Measurements from ENCODE around the gene NECTIN1.

NECTIN1 gene

DNA sequence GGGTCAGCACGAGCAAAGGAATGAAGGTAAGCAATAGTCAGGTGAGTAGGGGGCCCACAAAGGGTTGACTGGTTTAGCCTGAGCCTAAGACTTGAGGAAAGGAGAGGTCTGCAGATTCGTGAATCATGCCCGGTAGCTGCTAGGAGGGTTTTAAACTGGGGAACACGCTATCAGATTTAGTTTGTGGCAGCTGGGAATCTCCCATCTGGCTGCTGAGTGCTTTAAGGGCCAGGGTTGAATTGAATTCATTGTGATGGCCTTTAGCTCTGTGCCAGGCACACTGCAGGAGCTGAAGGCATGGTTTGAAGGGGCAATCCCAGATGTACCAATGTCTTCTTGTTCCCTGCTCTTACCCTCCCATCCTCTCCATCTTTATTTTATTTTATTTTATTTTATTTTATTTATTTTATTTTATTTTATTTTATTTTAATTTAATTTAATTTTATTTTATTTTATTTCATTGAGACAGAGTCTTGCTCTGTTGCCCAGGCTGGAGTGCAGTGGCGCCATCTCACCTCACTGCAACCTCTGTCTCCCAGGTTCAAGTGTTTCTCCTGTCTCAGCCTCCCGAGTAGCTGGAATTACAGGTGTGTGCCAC lies 1.9 kb upstream of the NECTIN1 start:
- DNase-seq (ENCODE audit: low read depth): no peak

DNA sequence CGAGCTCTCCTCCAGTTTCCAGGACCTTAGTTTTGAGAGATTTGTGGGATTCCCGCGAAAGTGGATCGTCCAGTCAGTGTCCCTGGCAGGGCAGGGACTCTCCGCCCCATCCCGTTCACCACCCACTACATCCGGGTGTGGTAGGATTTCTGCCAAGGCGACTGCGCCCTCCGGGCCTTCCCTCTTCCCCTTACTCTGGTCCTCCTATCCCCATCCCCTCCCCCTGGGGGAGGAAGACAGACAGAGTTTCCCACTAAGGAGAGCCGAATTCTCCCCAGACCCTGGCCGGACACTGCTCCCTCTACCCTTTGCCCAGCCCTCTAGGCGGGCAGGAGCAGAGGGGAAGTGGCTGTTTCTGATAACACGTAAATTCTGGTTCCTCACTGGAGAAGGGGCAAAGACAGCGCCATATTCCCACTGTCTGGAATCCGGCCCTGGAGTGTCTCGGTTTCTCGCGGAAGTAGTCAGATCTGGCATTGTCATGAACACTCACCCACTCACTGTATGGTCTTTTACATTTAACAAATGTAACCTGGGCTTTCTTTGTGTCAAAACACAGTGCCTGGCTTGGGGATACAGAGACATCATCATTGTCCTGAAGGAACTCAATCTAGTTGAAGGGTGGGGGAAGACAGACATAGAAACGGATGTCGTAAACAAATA lies 1.1 kb upstream of the NECTIN1 start:
- peak; percentile 32 for DNase-seq (ENCODE audit: low read depth)

DNA sequence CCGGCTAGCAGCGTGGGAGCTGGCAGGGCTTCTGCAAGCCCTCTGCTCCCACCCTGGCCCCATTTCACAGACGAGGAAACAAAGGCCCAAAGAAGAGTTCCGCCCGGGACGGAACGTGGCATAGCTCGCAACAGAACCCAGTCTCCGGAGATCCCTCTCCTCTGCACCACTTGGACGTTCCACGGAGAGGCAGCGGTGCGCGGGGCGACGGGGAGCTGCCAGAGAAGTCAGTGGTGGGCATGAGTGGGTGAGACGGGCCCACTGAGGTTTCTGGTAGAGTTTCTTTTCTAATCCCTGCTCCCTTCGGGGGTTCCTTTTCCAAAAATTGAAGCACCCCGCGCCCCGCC lies 554 bp upstream of the NECTIN1 start:
- no peak for DNase-seq (ENCODE audit: low read depth)

DNA sequence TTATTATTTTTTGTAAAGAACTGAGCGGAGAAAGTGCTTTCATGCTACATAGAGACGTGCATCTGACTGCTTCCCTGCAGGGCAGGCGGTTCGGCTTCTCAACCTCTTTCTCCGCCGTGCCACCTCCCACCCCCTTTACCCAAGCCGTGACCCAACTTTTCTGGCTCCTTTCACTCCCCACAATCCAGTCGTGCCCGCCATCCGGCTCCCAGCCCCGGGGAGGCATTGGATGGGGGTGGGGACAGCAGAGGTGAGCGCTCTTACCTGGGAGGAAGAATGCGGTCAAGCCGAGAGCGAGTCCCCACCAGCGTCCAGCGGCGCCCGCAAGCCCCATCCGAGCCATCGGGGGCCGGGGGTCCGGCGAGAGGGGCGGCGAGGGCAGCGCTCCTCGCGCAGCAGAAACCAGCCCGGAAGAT lies 781 bp downstream of the NECTIN1 start:
- no peak for DNase-seq (ENCODE audit: low read depth)

DNA sequence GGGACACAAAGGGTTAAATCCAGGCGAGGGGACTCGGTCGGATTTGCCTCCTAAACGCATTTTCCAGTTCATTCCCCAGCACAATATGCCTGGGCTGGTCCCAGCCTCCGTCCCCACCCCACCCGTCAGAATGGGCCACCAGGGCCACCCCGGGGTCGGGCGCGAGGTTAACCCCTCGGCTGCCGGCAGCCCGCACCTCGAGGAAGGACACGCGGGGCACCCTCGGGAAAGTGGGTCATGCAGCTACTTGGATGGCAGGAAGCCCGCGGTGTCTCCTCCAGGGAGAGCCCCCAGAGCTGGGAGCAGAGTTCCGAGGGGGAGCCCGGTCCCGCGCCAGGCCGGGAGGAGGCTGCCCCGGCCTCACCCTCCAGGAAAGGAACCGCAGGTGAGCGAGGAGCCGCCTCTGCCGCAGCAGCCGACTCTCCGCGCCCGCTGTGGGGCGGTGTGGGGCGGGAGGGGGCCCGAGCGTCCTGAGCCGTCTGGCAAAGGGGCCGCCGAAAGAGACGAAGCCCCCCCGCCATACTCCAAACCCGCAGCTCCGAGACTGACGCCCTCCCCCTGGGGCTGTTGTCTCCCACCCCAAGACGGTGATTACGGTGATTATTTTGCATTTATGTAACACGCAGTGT lies 1.4 kb downstream of the NECTIN1 start:
- DNase-seq (ENCODE audit: low read depth): no peak

DNA sequence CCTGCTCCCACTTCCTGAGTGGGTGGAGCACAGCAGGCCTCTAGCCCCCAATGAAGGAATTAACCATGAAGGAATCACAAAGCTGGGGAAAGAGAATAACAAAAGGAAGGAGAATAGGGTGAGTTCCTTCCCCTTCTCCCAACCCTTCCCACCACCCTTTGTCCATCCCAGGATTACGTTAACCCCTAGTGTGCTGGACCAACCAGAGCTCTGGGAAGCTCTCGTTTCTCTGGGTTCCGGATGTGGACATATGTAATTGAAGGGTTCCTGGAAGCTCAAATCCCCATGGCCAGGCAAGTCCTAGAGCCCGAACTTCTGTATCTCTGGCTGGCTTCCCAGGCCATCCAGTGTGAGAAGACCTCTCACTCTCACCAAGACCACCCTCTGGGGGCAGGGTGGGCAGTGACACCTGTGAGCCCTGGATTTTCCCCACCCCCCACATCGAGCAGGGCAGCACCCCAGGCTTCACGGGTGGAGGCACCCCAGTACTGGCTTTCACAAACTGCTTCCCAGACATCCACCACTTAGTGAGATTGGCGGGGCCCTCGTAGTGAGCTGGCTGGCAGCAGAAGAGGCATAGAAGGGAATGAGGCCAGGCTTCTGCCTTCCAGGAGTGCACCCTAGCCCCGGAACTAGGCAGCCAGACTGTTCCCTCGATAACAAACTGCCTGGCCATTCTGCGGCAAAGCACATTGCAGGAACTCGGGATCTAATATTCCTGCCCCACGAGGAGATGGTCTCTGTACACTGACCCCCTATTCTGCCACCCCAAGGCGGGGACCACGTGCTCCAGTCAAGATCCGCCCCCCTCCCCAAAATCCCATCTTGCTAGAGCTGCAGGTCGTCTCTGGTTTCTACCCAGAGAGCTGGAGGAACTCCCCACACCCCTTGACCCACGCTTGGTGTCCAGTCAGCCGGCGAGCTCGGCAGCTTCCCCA lies 2.1 kb downstream of the NECTIN1 start:
- no peak for DNase-seq (ENCODE audit: low read depth)

DNA sequence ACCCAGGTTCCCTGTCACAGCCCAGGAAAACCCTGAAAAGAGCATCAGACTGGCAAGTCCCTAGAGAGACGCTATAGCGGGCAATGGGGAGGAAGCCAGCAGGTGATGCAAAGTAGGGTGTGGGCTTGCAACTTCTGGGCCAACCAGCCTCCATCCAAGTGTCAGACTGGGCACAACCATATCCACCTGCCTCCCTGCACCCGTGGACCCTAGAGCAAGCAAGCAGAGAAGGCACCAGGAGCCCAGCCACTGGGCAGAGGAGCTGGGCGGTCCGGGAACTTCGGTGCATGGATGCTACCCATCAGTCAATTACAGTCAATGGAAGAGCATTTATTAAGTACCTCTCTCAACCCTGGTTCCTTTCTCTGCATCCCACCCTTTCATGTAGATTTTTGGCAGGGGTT lies 2.8 kb downstream of the NECTIN1 start:
- DNase-seq (ENCODE audit: low read depth): no peak

DNA sequence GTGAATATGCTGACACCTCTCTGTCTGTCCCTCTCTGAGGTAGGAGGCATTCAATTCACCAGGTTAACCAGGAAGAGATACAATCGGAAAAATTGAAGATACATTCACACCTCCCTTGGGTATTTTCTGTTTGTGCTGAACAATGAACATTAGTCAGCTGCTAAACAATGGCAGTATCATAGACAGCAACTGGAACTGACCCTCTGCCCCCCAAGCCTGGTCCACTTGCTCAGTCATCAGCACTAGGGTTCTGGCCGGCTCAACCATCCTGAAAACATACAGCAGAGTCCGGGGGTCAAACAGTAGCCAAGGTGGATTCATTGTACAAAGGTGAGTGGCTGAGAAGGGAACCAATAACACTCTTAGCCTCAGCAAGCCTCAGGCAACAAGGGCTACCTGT lies 4.0 kb downstream of the NECTIN1 start:
- no peak for DNase-seq (ENCODE audit: low read depth)

DNA sequence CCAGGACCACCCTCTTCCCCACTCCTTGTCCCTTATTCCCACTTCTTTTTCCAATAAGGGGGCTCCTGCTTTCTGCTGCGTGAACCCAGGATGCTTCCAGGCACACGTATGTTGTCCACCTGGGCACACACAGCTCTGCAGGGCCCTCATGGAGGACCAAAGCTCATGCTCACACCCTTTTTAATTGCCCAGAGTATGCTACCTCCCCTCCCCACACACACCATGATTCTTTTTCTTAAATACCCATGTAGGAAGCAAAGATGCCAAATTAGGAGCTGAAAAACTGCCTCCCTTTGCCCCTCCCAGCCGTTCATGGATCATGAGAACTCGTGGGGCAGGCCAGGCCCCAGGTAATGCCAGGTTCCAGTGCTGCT lies 5.1 kb downstream of the NECTIN1 start:
- no peak for DNase-seq (ENCODE audit: low read depth)

DNA sequence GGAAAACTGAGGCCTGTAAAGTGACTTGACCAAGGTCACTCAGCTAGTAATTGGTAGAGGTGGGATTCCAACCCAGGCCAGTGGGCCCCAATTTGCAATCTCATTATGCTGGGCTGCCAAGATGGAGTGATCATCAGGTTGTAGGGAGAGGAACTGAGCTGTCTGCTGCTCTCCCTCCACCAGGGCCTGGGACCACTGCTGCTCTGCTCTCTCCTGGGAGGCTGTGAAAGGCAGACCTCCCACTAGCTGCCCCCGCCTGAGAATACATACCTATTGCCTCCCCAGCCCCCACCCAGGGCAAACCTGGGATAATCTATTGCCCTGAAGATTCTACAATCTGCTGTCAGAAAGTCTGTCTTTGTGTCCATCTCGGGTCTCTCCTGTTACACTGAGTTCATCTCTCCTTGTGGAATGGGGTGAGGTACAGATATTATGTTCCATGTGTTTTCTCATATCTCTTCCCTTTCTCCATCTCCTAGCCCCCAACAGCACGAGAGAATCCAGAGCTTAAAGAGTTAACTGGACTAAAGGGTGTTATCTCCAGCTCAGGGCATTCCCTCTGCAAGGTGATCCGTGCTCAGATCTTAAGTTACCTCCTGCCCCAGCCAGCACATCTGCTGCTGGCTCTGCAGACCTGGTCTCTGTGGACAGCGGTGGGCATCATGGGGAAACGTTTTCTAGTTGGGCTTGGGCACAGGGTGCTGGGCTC lies 5.6 kb downstream of the NECTIN1 start:
- no peak for DNase-seq (ENCODE audit: low read depth)

DNA sequence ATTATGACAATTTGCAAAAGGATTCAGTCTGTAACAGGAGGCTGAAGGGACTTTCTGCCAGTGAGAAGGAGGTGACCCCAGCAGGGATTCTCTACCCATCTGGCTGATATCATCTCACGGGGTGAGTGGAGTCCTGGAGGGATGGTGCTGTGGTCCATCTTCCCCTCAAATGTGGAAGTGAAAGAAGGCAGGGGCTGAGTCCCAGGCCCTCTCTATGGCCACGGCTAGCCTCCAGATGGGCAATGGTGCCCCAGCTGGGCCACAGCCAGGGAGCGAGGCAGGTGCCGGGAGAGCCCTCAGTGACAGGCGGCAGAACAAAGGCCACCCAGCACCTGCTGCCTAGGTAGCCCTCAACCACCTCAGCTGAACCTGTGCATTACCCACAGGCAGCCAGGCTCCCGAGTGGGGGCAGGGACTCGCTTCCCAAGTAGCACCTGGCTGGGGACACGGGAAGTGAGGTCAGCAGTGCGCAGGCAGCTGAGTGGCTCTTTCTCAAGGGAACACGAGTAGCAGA lies 6.7 kb downstream of the NECTIN1 start:
- no peak for DNase-seq (ENCODE audit: low read depth)

DNA sequence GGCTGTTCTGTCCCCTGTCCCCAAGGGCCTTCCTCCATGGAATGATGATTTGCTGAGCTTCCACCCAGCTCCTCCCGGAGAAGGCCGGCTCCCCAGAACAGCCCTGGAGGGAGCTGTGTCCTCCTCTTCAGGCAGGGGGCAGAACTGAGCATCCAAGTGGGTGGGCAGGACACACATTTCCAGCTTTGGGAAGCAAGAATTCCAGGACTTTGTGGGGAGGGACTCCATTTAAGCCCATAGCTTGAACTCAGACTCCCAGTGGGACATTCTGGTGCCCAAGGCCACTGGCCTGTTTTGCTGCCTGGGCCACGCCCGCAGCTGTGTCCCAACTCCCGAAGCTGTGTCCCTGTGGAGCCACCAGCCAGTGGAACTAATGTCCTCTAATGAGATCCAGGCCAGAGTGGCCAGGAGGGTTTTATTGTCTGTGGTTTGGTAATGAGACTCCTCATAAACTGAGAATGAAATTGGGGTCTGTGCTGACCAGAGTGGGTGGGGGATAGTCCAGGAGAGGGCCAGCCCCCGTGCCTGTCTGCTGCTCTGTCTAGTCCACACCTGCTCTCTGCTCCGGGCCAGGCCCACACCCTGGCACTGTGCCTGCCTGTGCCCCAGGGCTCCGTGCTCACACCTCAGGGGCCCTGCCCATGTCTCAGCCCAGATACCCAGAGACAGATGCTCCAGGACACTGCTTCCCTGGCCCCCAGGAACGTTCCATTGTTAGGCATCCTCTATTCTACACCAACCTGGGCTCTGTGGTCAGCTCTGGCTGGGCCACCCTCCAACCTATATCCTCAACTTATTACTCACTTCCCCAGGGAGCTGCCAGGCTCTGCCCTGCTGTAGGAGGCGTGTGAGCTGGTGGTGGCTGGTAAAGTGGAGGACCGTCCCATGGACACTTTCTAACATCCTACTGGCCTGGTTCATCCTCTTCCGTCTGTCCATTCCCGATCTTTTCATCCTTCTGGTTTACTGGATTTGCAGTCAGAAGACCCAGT lies 7.6 kb downstream of the NECTIN1 start:
- no peak for DNase-seq (ENCODE audit: low read depth)

DNA sequence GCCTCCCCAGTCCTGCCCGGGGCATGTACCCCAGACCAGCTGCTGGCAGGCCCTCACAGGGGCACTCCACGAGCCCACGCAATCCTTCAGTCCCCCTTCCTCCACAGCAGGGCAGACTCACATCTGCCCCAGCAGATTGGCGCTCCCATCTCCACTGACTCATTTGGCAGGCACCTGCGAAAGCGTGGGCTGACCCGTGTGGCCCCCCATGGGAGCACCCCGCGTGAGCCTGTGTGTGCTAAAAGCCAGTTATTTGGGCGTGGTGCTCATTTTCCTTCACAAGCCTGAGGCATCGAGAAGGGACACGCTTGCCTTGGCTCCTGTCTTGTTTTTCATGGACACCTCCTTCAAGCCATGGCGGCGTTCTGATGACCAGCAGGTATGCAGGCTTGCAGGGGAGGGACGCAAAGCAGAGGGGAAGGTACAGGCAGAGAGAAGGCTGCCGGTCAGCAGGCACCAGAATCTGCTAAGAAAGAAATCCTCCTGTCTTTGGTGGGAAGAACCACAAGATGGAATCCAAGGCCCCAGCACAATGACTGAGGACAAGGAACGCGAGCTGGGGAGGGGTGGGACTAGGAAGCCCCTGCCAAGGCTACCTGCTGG lies 8.6 kb downstream of the NECTIN1 start:
- no peak for DNase-seq (ENCODE audit: low read depth)

DNA sequence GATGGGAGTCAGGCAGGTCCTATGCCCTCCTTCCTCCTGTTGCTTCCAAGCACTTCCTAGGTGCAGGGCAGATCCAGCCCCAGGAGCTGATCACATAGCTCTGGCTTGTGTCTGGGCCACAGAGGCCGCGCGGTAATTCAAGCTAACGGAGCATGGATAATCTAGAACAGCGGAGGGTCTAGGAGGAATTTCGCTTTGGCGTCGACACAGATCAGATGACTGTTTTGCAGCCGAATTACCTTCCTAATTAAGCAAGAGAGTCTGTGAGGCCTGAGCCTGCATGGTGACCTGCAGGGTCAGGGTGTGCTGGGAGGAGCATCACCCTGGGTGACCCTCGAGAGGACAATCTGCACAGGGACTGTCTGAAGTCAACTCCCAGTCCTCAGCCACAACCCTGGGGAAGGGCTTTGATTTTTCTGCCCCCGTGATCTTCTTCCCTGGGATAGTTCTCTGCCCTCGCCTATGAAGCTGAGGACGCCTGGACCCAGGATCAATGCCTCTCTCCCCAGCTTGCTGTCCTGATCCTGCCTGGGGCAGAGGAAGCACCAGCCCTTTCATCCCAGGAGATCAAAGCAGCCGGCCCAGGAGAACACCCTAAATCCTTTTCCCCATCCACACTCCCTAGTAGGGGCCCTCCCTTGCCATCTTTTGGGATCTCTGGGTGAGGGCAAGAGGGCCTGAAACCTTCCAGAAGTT lies 11.0 kb downstream of the NECTIN1 start:
- no peak for DNase-seq (ENCODE audit: low read depth)

DNA sequence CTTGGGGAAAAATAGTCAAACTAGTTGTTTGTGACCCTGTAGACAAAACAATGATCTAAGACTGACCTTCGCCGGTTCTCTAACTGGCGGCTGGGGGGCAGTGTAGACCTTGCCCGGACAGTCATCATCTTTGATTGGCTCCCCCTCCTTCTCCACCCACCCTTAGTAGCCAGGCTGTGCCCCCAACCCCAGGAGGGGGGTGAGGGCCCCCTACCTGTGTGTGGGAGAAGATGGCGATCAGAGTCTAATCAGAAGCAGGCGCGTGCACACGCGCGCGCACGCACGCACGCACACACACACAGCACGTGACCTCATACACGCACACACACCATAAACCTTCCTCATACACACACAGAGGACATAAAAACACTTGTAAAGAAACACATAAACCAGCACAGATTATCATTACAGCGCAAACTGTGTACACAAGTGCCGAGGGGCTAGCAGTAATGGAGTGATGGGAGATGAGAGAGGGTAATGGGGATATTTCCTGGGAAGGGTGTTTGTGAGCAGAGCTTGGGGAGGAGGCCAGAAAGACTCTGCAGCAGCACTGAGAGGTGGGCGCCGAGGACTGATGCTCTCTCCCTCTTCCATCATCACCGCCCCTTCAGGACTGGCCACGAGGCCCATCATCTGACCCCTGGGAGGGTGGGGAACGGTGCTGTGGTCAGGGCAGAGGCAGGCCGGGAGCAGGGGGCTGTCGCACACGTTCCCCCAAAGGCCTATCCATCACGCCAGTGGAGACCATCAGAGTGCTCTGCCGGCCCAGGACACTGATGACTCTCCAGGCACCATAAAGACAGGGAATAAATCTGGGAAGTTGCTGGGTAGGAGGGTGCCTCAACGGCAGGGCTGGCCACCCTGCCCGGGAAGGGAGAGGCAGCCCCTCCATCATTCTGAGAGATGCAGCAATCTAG lies 12.2 kb downstream of the NECTIN1 start:
- DNase-seq (ENCODE audit: low read depth): no peak

DNA sequence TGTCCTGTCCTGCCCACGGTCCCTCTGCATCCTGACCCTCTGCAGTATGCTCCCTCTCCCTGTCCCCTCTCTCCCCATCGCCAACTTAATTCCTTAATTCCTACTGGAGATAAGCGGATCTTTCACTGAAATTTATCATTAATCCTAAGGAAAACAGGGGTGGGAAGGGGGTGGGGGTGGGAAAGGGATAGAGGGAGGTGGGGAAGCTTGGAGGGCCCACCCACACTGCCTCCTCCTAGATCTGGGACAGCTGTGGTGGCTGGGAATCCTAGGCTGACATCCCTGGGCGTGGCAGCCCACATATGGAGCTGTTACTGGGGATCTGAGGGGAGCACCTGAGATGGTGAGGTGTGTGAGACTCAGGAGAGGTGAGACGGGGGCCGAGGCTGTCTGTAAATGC lies 14.4 kb downstream of the NECTIN1 start:
- DNase-seq (ENCODE audit: low read depth): no peak

DNA sequence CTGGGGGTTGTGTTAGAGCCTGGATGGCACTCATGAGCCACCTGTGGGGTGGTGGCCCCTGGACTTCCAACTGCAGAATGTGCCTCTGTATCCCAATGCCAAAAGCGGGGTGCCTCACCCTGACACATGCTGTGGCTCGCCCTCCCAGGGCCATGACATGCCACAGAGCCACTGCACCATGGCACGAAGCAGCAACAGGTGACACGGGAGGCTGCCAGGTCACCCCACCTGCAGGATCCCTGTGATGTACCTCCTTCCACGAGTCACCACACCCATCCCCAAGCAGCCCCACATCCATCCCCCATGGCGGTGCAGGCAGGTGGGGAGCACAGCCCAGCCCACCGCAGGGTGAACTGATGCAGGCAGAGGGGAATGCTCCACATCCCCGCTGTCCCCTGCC lies 14.8 kb downstream of the NECTIN1 start:
- DNase-seq (ENCODE audit: low read depth): no peak

DNA sequence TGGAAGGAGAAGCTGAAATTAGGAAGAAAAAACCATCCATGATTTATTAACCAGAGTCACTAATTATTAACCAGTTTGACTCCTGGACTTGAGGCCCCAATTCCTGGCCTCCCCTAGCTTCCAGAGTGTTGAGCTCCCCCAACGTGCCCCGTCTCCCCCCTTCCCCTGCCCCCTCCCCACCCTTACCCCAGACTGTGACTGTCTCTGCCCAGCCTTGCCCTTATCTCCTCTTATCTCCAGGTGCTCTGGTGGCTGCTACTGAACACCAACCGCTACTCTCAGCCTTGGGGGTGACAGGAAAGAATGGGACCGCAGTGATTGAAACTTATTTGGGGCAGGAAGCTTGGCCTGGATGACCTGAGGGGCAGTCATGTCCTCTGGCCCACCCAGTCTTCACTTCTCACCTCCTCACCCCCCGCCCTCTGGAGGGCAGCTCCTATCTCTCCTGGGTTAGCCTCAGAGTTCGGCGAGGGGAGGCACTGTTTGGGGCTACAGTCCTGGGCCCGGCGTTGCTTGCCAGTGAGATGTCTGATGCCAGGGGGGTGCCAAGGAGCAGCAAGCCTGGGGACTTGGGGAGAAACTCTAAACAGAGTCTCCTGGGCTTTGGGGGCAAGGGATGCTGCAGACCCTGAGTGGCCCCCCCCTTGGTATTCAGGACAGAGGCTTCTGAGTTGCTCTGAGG lies 15.5 kb downstream of the NECTIN1 start:
- no peak for DNase-seq (ENCODE audit: low read depth)
